GM23248 (cell line): Measurements from ENCODE around the gene SLC26A4. TPM values are rescaled to one million over a fixed set of nuclear protein-coding genes. Genes with fewer than 3 reads are reported as not detected.

Source experiments
- DNase-seq: peaks from one replicate; pipeline ENCODE4 v3.0.0-alpha.2; 2015
- H2AFZ ChIP-seq: fragments of 200-600 bp; sonication (generic); 2 replicates; pipeline ENCODE4 v1.6.1; 2016; ENCODE audit warnings: antibody characterized with exemption
- H3F3A ChIP-seq: fragments of 200-600 bp; sonication (generic); 2 replicates; pipeline ENCODE4 v1.6.1; 2016; ENCODE audit warnings: mild to moderate bottlenecking, antibody characterized with exemption, mixed run types; ENCODE audit not compliant: insufficient read depth
- H3K27ac ChIP-seq: fragments of 200-600 bp; sonication (generic); 2 replicates; pipeline ENCODE4 v1.5.1; 2016; ENCODE audit warnings: mild to moderate bottlenecking
- H3K27me3 ChIP-seq: fragments of 200-600 bp; sonication (generic); replicated peaks from 2 replicates; pipeline ENCODE4 v1.6.1; 2016; ENCODE audit warnings: mild to moderate bottlenecking; ENCODE audit not compliant: insufficient read depth
- H3K36me3 ChIP-seq: fragments of 200-600 bp; sonication (generic); 2 replicates; pipeline ENCODE4 v1.6.1; 2016; ENCODE audit warnings: low read depth, mild to moderate bottlenecking
- H3K4me1 ChIP-seq: fragments of 200-600 bp; sonication (generic); 2 replicates; pipeline ENCODE4 v1.6.1; 2016; ENCODE audit warnings: mild to moderate bottlenecking; ENCODE audit not compliant: insufficient read depth
- H3K4me2 ChIP-seq: fragments of 200-600 bp; sonication (generic); one replicate; pipeline ENCODE4 v1.6.1; 2016; ENCODE audit warnings: mild to moderate bottlenecking; ENCODE audit not compliant: unreplicated experiment
- H3K4me3 ChIP-seq: fragments of 200-600 bp; sonication (generic); 2 replicates; pipeline ENCODE4 v1.5.1; 2016; ENCODE audit warnings: mild to moderate bottlenecking
- H3K79me2 ChIP-seq: fragments of 200-600 bp; sonication (generic); 2 replicates; pipeline ENCODE4 v1.6.1; 2016; ENCODE audit warnings: mild to moderate bottlenecking; ENCODE audit not compliant: insufficient read depth
- H3K9ac ChIP-seq: fragments of 200-600 bp; sonication (generic); 2 replicates; pipeline ENCODE4 v1.6.1; 2016; ENCODE audit warnings: mild to moderate bottlenecking
- H3K9me2 ChIP-seq: fragments of 200-600 bp; sonication (generic); 2 replicates; pipeline ENCODE4 v1.6.1; 2016; ENCODE audit warnings: mixed run types, mild to moderate bottlenecking, moderate library complexity; ENCODE audit not compliant: insufficient read depth
- H3K9me3 ChIP-seq: fragments of 200-600 bp; sonication (generic); one replicate; pipeline ENCODE4 v1.6.1; 2017; ENCODE audit warnings: low read depth
- H4K20me1 ChIP-seq: fragments of 200-600 bp; sonication (generic); 2 replicates; pipeline ENCODE4 v1.6.0; 2016; ENCODE audit not compliant: insufficient read depth
- EZH2 ChIP-seq: fragments of 200-600 bp; sonication (generic); IDR thresholded peaks from 2 replicates; pipeline ENCODE4 v1.6.1; 2018; ENCODE audit warnings: antibody characterized with exemption, mild to moderate bottlenecking; ENCODE audit not compliant: insufficient read depth, poor library complexity, severe bottlenecking
- EZH2phosphoT487 ChIP-seq: fragments of 200-600 bp; sonication (generic); IDR thresholded peaks from 2 replicates; pipeline ENCODE4 v1.6.1; 2018; ENCODE audit warnings: antibody characterized with exemption, moderate library complexity, mild to moderate bottlenecking, low read depth; ENCODE audit not compliant: insufficient read depth
- WGBS, 2 experiments: methylation state at CpG; one replicate each; pipeline ENCODE4 v1.1.6; 2015 to 2017; ENCODE audit warnings: low lambda C conversion rate in 2 of 2, low coverage in 1 of 2; ENCODE audit errors: missing lambda C conversion rate in 2 of 2; 5-methylcytosine and 5-hydroxymethylcytosine counted together
- in situ Hi-C: fragments of 300-500 bp; cut with MboI; formaldehyde crosslinking; loops from 2 replicates; pipeline ENCODE4 v1.15.0; 2020
- polyA plus RNA-seq: library from polyadenylated mRNA; unstranded; fragments of >200 nt; fragmentation: Nextera tagmentation; extraction: Ambion mirVana; gene quantifications from 2 replicates; pipeline ENCODE4 v1.2.1, GENCODE V29; 2016
- total RNA-seq: library from RNA; depleted of rRNA; stranded (reverse); fragments of >200 nt; shearing (Covaris generic); gene quantifications from 2 replicates; pipeline ENCODE4 v1.2.3, GENCODE V29; 2014

SLC26A4 gene
- total and polyA plus RNA-seq, 2 experiments from 2014 or later, result 0.24 to 0.43 TPM

GRCh38 chr7:107615910-107616680, 44.5 kb upstream of the SLC26A4 start:
- Histone ChIP-seq H3K4me3 (no peak overlapping the region), H3K4me1 (peaks cover 28% of the 10 kb centered on the region), H3K27me3 (no peaks in the 10 kb centered on the region), H3K4me2 (no peak overlapping the region), H4K20me1 (no peaks in the 10 kb centered on the region), H3F3A (peaks cover 33% of the 10 kb centered on the region), H3K9me2 (no peaks in the 10 kb centered on the region), H3K27ac (no peak overlapping the region), H3K36me3 (no peaks in the 10 kb centered on the region), H2AFZ (no peak overlapping the region), H3K79me2 (no peaks in the 10 kb centered on the region), H3K9me3 (no peaks in the 10 kb centered on the region), H3K9ac (no peak overlapping the region)
- peak; percentile 29 for DNase-seq
- WGBS, 2 experiments, result 93 to 96% methylated on average over 4 of the region's 4 CpGs
- in situ Hi-C loops, result no loop called here
- TF ChIP-seq EZH2phosphoT487, result no peak
- no peak for TF ChIP-seq EZH2

- Histone ChIP-seq H3K27me3 (no peaks in the 10 kb centered on the region), H3K27ac (peak overlapping the region; percentile 38; the same call in 1 of the 2 replicates), H3K36me3 (no peaks in the 10 kb centered on the region), H3K9me2 (no peaks in the 10 kb centered on the region), H2AFZ (no peak overlapping the region), H3K79me2 (no peaks in the 10 kb centered on the region), H4K20me1 (no peaks in the 10 kb centered on the region; the same call in 1 of the 2 replicates), H3K4me2 (peak overlapping the region; percentile 20), H3K4me3 (no peak overlapping the region), H3F3A (peaks cover 28% of the 10 kb centered on the region), H3K4me1 (peaks cover 14% of the 10 kb centered on the region), H3K9me3 (no peaks in the 10 kb centered on the region), H3K9ac (no peak overlapping the region)
- peak; percentile 90 for DNase-seq
- WGBS, 2 experiments, result 10 to 15% methylated on average over 1 of the region's 1 CpG
- TF ChIP-seq EZH2phosphoT487 (peak; percentile 98), EZH2 (no peak)
- in situ Hi-C loops, result no loop called here
Observed at GRCh38 chr7:107622429-107622828, 38.2 kb upstream of the SLC26A4 start.

GRCh38 chr7:107622894-107623293, 37.7 kb upstream of the SLC26A4 start:
- H3F3A ChIP-seq, result peaks cover 28% of the 10 kb centered on the region
- no peak overlapping the region for H3K9ac ChIP-seq
- no peak for TF ChIP-seq EZH2
- TF ChIP-seq EZH2phosphoT487, result no peak
- H3K27ac ChIP-seq, result peak overlapping the region; percentile 38; the same call in 1 of the 2 replicates
- DNase-seq, result no peak
- no peaks in the 10 kb centered on the region for H3K27me3 ChIP-seq
- H2AFZ ChIP-seq, result no peak overlapping the region
- WGBS, 2 experiments, result 54 to 59% methylated on average over 2 of the region's 2 CpGs
- in situ Hi-C loops, result no loop called here
- H4K20me1 ChIP-seq, result no peaks in the 10 kb centered on the region; the same call in 1 of the 2 replicates
- no peaks in the 10 kb centered on the region for H3K79me2 ChIP-seq
- H3K4me2 ChIP-seq, result no peak overlapping the region
- H3K9me3 ChIP-seq, result no peaks in the 10 kb centered on the region
- no peaks in the 10 kb centered on the region for H3K36me3 ChIP-seq
- H3K9me2 ChIP-seq, result no peaks in the 10 kb centered on the region
- peaks cover 14% of the 10 kb centered on the region for H3K4me1 ChIP-seq
- no peak overlapping the region for H3K4me3 ChIP-seq

- no peak overlapping the region for H3K4me2 ChIP-seq
- peaks cover 12% of the 10 kb centered on the region for H3F3A ChIP-seq
- no peaks in the 10 kb centered on the region for H3K79me2 ChIP-seq
- H3K9ac ChIP-seq, result no peak overlapping the region
- H3K9me2 ChIP-seq, result no peaks in the 10 kb centered on the region
- TF ChIP-seq EZH2, result no peak
- no peak for TF ChIP-seq EZH2phosphoT487
- no peak for DNase-seq
- no peaks in the 10 kb centered on the region for H3K36me3 ChIP-seq
- WGBS, 2 experiments, result 97 to 99% methylated on average over 4 of the region's 4 CpGs
- in situ Hi-C loops, result no loop called here
- no peak overlapping the region for H3K4me3 ChIP-seq
- H3K27me3 ChIP-seq, result no peaks in the 10 kb centered on the region
- no peaks in the 10 kb centered on the region for H3K9me3 ChIP-seq
- no peak overlapping the region for H2AFZ ChIP-seq
- H3K27ac ChIP-seq, result no peak overlapping the region
- H4K20me1 ChIP-seq, result no peaks in the 10 kb centered on the region; the same call in 1 of the 2 replicates
- H3K4me1 ChIP-seq, result peaks cover 11% of the 10 kb centered on the region
Observed at GRCh38 chr7:107627002-107627401, 33.6 kb upstream of the SLC26A4 start.
